Spleen (tissue), 7 donors: ENCODE results near the gene TCEA3.

Experiments used
- POLR2A ChIP-seq, 3 donors: fragments of 450-650 bp; IDR thresholded peaks; one replicate each; pipeline ENCODE4 v1.5.1; 2017; ENCODE audit warnings: antibody characterized with exemption in 3 of 3, mild to moderate bottlenecking in 1 of 3
- POLR2AphosphoS5 ChIP-seq, 3 donors: sonication (generic); formaldehyde crosslinking; IDR thresholded peaks; one replicate each; pipeline ENCODE4 v1.5.1; 2017; ENCODE audit warnings: antibody characterized with exemption in 3 of 3
- TF ChIP-seq, protein P1 (sequence below), 11 experiments: fragments of 200-600 bp in 7 of 11; fragments of 450-650 bp in 4 of 11; sonication (generic) in 4 of 11; IDR thresholded peaks in 8 of 11; conservative IDR thresholded peaks in 3 of 11; 1 replicate in 7 of 11; 2 replicates in 4 of 11; pipeline versions ENCODE4 v1.4.0 to v1.8.0; 2016 to 2021; ENCODE audit warnings: antibody characterized with exemption in 11 of 11, inconsistent platforms in 4 of 11, mild to moderate bottlenecking in 1 of 11
- donor health status: DM: no; HTN: no; CAD: no; lungs with moderate emphysema.
- donor health status: DM: no; HTN: no; CAD: no.
- donor health status: DM: no; HTN: no; CAD: no.

DNA sequence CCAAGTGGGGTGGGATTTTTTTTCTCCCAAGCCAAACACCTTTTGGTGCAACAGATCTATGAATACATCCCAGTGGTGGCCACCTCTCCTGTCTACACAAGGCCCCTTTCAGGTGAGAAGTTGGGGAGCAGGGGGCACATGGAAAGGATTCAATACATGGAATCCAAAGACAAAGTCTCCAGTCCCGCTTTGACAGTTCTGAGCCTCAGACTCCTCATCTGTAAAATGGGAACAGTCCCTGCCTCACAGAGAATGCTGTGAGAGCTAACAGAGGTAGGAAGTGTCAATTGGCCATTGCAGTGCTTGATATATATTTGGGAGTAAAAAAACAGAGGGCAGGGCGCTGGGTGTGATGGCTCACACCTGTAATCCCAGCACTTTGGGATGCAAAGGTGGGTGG is 28.2 kb downstream of the TCEA3 start:
- TF ChIP-seq, protein P1, sequence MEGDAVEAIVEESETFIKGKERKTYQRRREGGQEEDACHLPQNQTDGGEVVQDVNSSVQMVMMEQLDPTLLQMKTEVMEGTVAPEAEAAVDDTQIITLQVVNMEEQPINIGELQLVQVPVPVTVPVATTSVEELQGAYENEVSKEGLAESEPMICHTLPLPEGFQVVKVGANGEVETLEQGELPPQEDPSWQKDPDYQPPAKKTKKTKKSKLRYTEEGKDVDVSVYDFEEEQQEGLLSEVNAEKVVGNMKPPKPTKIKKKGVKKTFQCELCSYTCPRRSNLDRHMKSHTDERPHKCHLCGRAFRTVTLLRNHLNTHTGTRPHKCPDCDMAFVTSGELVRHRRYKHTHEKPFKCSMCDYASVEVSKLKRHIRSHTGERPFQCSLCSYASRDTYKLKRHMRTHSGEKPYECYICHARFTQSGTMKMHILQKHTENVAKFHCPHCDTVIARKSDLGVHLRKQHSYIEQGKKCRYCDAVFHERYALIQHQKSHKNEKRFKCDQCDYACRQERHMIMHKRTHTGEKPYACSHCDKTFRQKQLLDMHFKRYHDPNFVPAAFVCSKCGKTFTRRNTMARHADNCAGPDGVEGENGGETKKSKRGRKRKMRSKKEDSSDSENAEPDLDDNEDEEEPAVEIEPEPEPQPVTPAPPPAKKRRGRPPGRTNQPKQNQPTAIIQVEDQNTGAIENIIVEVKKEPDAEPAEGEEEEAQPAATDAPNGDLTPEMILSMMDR (IDR thresholded peaks at IDR 0.05 in 8 of 11, conservative IDR thresholded peaks at IDR 0.05 in 3 of 11): no peak
- no peak for TF ChIP-seq POLR2A (IDR thresholded peaks at IDR 0.05)
- TF ChIP-seq POLR2AphosphoS5 (IDR thresholded peaks at IDR 0.05): no peak
